SK-N-MC (cell line): Measurements from ENCODE around the gene CHST1.

Experiments
- EZH2 ChIP-seq: fragments of 200-600 bp; sonication (generic); IDR thresholded peaks from one replicate; pipeline ENCODE4 v1.6.1; 2017; ENCODE audit warnings: antibody characterized with exemption
- POLR2AphosphoS5 ChIP-seq: IDR thresholded peaks from 2 replicates; pipeline ENCODE4 v1.6.1; 2012; ENCODE audit warnings: mild to moderate bottlenecking, low read depth, low read length, borderline replicate concordance

DNA sequence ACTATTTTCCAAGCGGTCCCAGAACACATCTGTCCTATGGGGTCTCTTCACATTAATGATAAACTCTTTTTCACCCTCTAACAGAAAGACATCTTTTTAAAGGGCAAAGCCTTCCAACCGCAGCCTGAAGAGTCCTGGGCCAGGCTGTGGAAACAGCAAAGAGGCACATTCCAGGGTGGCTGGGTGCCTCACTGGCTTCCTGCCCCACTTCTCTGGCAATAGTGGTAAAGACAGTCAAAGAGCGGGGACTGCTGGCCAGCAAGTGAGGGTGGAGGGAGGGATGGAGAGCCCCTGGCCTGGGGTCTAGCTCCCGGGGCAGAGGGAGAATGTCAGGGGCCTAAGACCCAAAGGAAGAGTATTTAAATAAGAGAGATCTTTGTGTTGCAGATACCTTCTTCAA is 10.2 kb upstream of the CHST1 start:
- TF ChIP-seq POLR2AphosphoS5 (no peak), EZH2 (no peak)
